Measurements from ENCODE around the gene DGKZ.

DNA sequence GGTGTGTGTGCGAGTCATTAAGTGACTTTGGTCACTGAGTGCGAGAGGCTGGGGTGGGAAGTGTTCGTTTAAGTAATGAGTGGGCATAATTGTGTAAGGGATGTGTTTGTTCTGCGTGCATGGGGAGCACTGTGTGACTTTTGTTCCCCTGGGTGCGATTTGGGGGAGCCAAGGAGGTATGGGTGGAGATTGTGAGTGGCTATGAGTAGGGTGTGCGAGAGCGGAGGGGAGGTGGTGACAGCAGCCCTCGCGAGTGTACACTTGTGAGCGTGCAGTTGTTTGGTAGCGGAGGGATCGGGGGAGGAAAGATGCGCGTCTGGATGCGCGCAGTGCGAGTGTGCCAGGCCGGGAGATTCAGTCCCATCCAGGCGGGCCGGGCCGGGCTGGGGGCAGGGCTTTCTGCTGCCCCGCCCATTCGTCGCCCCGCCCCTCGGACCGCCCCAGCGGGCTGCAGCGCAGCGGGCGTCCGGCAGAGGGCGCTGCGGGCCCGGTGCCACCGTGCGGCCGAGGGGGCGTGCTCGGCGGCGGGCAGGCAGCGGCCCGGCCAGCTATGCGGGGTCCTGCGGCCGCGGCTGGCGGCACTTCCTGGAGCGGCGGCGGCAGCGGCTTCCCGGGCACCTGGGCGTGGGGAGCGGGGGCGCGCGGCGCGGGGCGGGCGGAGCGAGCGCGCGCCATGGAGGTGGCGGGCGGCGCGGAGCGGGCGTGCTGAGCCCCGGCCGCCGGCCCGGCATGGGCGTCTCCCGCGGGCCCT is at the start of gene DGKZ:
- TF ChIP-seq, protein P1, sequence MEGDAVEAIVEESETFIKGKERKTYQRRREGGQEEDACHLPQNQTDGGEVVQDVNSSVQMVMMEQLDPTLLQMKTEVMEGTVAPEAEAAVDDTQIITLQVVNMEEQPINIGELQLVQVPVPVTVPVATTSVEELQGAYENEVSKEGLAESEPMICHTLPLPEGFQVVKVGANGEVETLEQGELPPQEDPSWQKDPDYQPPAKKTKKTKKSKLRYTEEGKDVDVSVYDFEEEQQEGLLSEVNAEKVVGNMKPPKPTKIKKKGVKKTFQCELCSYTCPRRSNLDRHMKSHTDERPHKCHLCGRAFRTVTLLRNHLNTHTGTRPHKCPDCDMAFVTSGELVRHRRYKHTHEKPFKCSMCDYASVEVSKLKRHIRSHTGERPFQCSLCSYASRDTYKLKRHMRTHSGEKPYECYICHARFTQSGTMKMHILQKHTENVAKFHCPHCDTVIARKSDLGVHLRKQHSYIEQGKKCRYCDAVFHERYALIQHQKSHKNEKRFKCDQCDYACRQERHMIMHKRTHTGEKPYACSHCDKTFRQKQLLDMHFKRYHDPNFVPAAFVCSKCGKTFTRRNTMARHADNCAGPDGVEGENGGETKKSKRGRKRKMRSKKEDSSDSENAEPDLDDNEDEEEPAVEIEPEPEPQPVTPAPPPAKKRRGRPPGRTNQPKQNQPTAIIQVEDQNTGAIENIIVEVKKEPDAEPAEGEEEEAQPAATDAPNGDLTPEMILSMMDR (IDR thresholded peaks at IDR 0.05) = no peak
- TF ChIP-seq POLR2A (IDR thresholded peaks at IDR 0.05) = no peak

Data from lower leg skin (tissue), 3 donors.